Measurements from ENCODE around the gene ARHGAP20. TPM values are rescaled to one million over a fixed set of nuclear protein-coding genes. Genes with fewer than 3 reads are reported as not detected.

ARHGAP20 gene
- total and polyA plus RNA-seq, 2 of the 8 experiments (the other 6 are each of a cell fraction or from before 2014, with no cell fraction given): 0.05 to 0.28 TPM

- Histone ChIP-seq H3K56ac (replicated peaks; ENCODE audit: insufficient read length, low read depth, low read length) (no peak overlapping the region), H3K36me3 (ENCODE audit: control insufficient read depth in 2 of 4, insufficient read depth in 4 of 4, low read length in 3 of 4) (no peaks in the 10 kb centered on the region), H3K27ac (ENCODE audit: low read depth, low read length) (no peak overlapping the region), H3K9ac (replicated peaks in 1 of 4; ENCODE audit: extremely low read depth in 1 of 4, low read depth in 3 of 4, low read length in 3 of 4) (no peak overlapping the region; a peak in 1 of 7 replicates), H4K20me1 (replicated peaks in 1 of 2; ENCODE audit: control insufficient read depth in 1 of 2, insufficient read depth in 2 of 2, low read length in 2 of 2) (no peaks in the 10 kb centered on the region), H3K14ac (ENCODE audit: insufficient read length) (no peak overlapping the region), H4K5ac (ENCODE audit: insufficient read length, low read depth, low read length) (no peak overlapping the region), H3K79me1 (ENCODE audit: low read depth, low read length) (no peaks in the 10 kb centered on the region), H2AFZ (ENCODE audit: low read length) (no peak overlapping the region), H4K8ac (ENCODE audit: extremely low read depth, insufficient read depth, low read length) (no peak overlapping the region), H3K4ac (replicated peaks; ENCODE audit: insufficient read length, low read depth, low read length) (no peak overlapping the region), H2BK120ac (replicated peaks; ENCODE audit: low read depth, low read length) (no peak overlapping the region), H2BK5ac (ENCODE audit: low read depth, low read length) (no peak overlapping the region), H3K9me3 (ENCODE audit: insufficient read depth in 2 of 2, low read depth in 1 of 2, low read length in 1 of 2) (no peaks in the 10 kb centered on the region), H2AK5ac (ENCODE audit: low read depth, low read length) (no peak overlapping the region), H3K23me2 (ENCODE audit: low read depth, low read length) (no peaks in the 10 kb centered on the region), H3K27me3 (replicated peaks in 1 of 4; ENCODE audit: control insufficient read depth in 3 of 4, extremely low read depth in 1 of 4, insufficient read depth in 3 of 4, low read length in 3 of 4) (no peaks in the 10 kb centered on the region), H3K79me2 (ENCODE audit: control insufficient read depth in 1 of 2, insufficient read depth in 2 of 2, low read length in 2 of 2) (no peaks in the 10 kb centered on the region), H2BK20ac (ENCODE audit: low read length) (no peak overlapping the region), H3K4me1 (replicated peaks in 1 of 4; ENCODE audit: control insufficient read depth in 3 of 4, insufficient read depth in 4 of 4, low read length in 3 of 4) (no peaks in the 10 kb centered on the region), H2BK15ac (ENCODE audit: low read length) (no peak overlapping the region), H4K91ac (replicated peaks; ENCODE audit: insufficient read length, low read length) (no peak overlapping the region), H3K4me3 (ENCODE audit: extremely low read depth in 1 of 4, insufficient read depth in 2 of 4, low read depth in 3 of 4, low read length in 4 of 4) (no peak overlapping the region), H2BK12ac (ENCODE audit: low read depth, low read length) (no peak overlapping the region), H3K23ac (ENCODE audit: insufficient read length) (no peak overlapping the region), H3K4me2 (ENCODE audit: insufficient read depth in 1 of 2, low read depth in 2 of 2, low read length in 2 of 2) (no peak overlapping the region), H3K18ac (ENCODE audit: extremely low read depth, low read length) (no peak overlapping the region)
- TF ChIP-seq CTBP2 (IDR thresholded peaks at IDR 0.05; ENCODE audit: borderline replicate concordance, insufficient read depth, insufficient read length, low read length): no peak
- FAIRE-seq (no peak), DNase-seq (ENCODE audit: low read depth in 1 of 2, low spot score in 2 of 2) (no peak)
- ChIA-PET CTCF (ENCODE audit: partially characterized antibody) (no interaction called here), POLR2A (ENCODE audit: partially characterized antibody) (no interaction called here)
- 94% methylated on average over 3 of the region's 3 CpGs; no CpG with 5 or more reads in 1 of the 2 experiments for WGBS, 2 experiments (ENCODE audit: extremely low coverage in 1 of 2, insufficient coverage in 1 of 2, insufficient read length in 1 of 2, insufficient replicate concordance in 2 of 2, low coverage in 1 of 2, low lambda C conversion rate in 2 of 2, missing lambda C conversion rate in 1 of 2)
Measured at GRCh38 chr11:110654456-110654855, 57.8 kb downstream of the ARHGAP20 start.

Measured in H1 (cell line).